Testis (tissue), 3 donors: ENCODE data around the gene HYAL3. TPM values are rescaled to one million over a fixed set of nuclear protein-coding genes. Genes with fewer than 3 reads are reported as not detected.

Experiments used
- DNase-seq: peaks from one replicate; pipeline ENCODE4 v3.0.0-alpha.2; 2019
- H3K27ac ChIP-seq, 2 donors: fragments of 200-600 bp; sonication (generic); one replicate each; pipeline ENCODE4 v1.5.1; 2019
- H3K27me3 ChIP-seq: fragments of 200-600 bp; sonication (generic); one replicate; pipeline ENCODE4 v1.5.1; 2019
- H3K36me3 ChIP-seq: fragments of 200-600 bp; sonication (generic); one replicate; pipeline ENCODE4 v1.5.1; 2017; ENCODE audit warnings: low read depth; ENCODE audit errors: missing control alignments
- H3K4me1 ChIP-seq: fragments of 200-600 bp; sonication (generic); one replicate; pipeline ENCODE4 v1.5.1; 2019
- H3K4me3 ChIP-seq, 2 donors: fragments of 200-600 bp; sonication (generic); one replicate each; pipeline ENCODE4 v1.5.1; 2017 to 2019
- H3K9me3 ChIP-seq: fragments of 200-600 bp; sonication (generic); one replicate; pipeline ENCODE4 v1.5.1; 2017
- POLR2A ChIP-seq: fragments of 450-650 bp; IDR thresholded peaks from one replicate; pipeline ENCODE4 v1.6.1; 2017; ENCODE audit warnings: antibody characterized with exemption, mild to moderate bottlenecking, moderate library complexity
- WGBS, 2 donors: methylation state at CpG; one replicate each; pipeline ENCODE4 v1.1.5; 2018; 5-methylcytosine and 5-hydroxymethylcytosine counted together
- intact Hi-C: fragments of 100-400 bp; cut with DNase I; formaldehyde crosslinking; loops from one replicate; pipeline ENCODE4 v1.15.1; 2023; ENCODE audit warnings: low total_unique reads
- polyA plus RNA-seq: library from polyadenylated mRNA; stranded (reverse); fragments of 350-450 nt; fragmentation: Illumina TruSeq; extraction: RNeasy Lipid Tissue Mini Kit (QIAGEN cat#74804); gene quantifications from one replicate; pipeline ENCODE4 v1.2.3, GENCODE V29; 2014; ENCODE audit warnings: low read depth, low replicate concordance; ENCODE audit not compliant: insufficient read depth
- total RNA-seq, 2 donors: library from RNA; depleted of rRNA; stranded (reverse); fragments of >200 nt; gene quantifications; one replicate each; pipeline ENCODE4 v1.2.3, GENCODE V29; 2016
- TF ChIP-seq, protein P1 (sequence below), 3 experiments: fragments of 450-650 bp in 2 of 3; fragments of 200-600 bp in 1 of 3; sonication (generic) in 1 of 3; IDR thresholded peaks; one replicate each; pipeline ENCODE4 v1.5.1; 2016 to 2019; ENCODE audit warnings: antibody characterized with exemption in 3 of 3, mild to moderate bottlenecking in 2 of 3, moderate library complexity in 1 of 3

The HYAL3 gene
- total and polyA plus RNA-seq, 3 donors from 2014 or later: 13.8 to 27.9 (median 25.2) TPM

DNA sequence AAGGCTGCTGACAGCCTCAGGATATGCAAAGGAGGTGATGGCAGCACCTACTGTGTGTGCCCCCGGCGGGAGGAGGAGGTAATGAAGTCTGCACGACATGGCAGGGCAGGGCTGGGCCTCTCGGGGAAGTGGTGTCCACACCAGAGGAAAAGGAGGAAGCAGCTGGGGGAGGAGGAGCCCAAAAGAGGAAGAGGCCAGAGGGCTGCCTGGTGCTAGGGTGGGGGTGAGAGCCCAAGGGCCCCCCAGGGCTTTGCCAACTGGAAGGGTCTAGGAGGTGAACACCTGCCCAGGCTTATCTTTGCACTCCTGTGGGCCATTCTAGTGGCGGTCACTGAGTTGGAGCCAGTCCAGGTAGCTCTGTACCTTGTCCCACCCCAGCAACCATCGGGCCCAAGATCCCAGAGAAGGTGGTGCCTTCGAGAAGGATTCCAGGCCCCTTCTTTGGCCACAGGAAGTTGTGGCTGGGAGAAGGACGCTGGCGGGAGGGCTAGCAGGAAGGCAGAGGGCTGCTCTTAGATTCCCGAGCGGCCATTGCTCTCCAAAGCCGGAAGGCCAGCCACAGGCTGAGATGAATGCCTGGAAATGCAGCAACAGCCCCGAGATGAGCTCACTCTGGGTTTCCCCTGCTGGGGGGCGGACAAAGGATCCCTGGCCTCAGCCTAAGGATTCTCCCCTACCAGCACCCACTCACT, 56.2 kb downstream of the HYAL3 start:
- Histone ChIP-seq H3K27ac (peak overlapping the region; percentile 58 to 63), H3K27me3 (no peaks in the 10 kb centered on the region), H3K9me3 (no peaks in the 10 kb centered on the region), H3K4me1 (peaks cover 72% of the 10 kb centered on the region), H3K4me3 (no peak overlapping the region), H3K36me3 (no peaks in the 10 kb centered on the region)
- WGBS, 2 donors: 40 to 45% methylated on average over 11 to 14 of the region's 14 CpGs
- peak; percentile 45 for DNase-seq
- intact Hi-C loops: no loop called here
- TF ChIP-seq, protein P1, sequence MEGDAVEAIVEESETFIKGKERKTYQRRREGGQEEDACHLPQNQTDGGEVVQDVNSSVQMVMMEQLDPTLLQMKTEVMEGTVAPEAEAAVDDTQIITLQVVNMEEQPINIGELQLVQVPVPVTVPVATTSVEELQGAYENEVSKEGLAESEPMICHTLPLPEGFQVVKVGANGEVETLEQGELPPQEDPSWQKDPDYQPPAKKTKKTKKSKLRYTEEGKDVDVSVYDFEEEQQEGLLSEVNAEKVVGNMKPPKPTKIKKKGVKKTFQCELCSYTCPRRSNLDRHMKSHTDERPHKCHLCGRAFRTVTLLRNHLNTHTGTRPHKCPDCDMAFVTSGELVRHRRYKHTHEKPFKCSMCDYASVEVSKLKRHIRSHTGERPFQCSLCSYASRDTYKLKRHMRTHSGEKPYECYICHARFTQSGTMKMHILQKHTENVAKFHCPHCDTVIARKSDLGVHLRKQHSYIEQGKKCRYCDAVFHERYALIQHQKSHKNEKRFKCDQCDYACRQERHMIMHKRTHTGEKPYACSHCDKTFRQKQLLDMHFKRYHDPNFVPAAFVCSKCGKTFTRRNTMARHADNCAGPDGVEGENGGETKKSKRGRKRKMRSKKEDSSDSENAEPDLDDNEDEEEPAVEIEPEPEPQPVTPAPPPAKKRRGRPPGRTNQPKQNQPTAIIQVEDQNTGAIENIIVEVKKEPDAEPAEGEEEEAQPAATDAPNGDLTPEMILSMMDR (IDR thresholded peaks at IDR 0.05): no peak
- no peak for TF ChIP-seq POLR2A

Other genes starting within 250 kb of the HYAL3 start
- 100 to 1,000 TPM; 341 to 368 TPM for gene RBM5, start 210.5 kb downstream of the HYAL3 start, total RNA-seq
- gene RBM5, start 210.5 kb downstream of the HYAL3 start, polyA plus RNA-seq: 214 TPM
- 1 to 10 TPM; 6.9 to 8.3 TPM for gene SEMA3F, start 144.1 kb downstream of the HYAL3 start, total RNA-seq
- 7.5 TPM for gene SEMA3F, start 144.1 kb downstream of the HYAL3 start, polyA plus RNA-seq
- gene GNAT1, start 107.8 kb downstream of the HYAL3 start, total RNA-seq: 1 to 10 TPM in 1 of 2 donors, under 1 TPM in 1; 0.93 to 1.2 TPM
- gene GNAT1, start 107.8 kb downstream of the HYAL3 start, polyA plus RNA-seq: 2.3 TPM
- 1 to 10 TPM; 4.3 to 5.4 TPM for gene SLC38A3, start 94.1 kb downstream of the HYAL3 start, total RNA-seq
- 3.4 TPM for gene SLC38A3, start 94.1 kb downstream of the HYAL3 start, polyA plus RNA-seq
- 100 to 1,000 TPM; 239 to 343 TPM for gene GNAI2, start 63.2 kb downstream of the HYAL3 start, total RNA-seq
- 238 TPM for gene GNAI2, start 63.2 kb downstream of the HYAL3 start, polyA plus RNA-seq
- 10 to 100 TPM; 12.9 to 26.7 TPM for gene SEMA3B, start 30.3 kb downstream of the HYAL3 start, total RNA-seq
- gene SEMA3B, start 30.3 kb downstream of the HYAL3 start, polyA plus RNA-seq: 30.2 TPM
- 1 to 10 TPM; 1.5 to 3.2 TPM for gene LSMEM2, start 20.3 kb downstream of the HYAL3 start, total RNA-seq
- 2.6 TPM for gene LSMEM2, start 20.3 kb downstream of the HYAL3 start, polyA plus RNA-seq
- gene IFRD2, start 7.0 kb downstream of the HYAL3 start, total RNA-seq: 10 to 100 TPM; 55.3 to 60.9 TPM
- 42.3 TPM for gene IFRD2, start 7.0 kb downstream of the HYAL3 start, polyA plus RNA-seq
- 10 to 100 TPM; 37.9 to 79.4 TPM for gene NAA80, start within 50 bp of the HYAL3 start, total RNA-seq
- gene NAA80, start within 50 bp of the HYAL3 start, polyA plus RNA-seq: 72.4 TPM
- 1 to 10 TPM; 2.7 to 3.2 TPM for gene HYAL1, start 4.2 kb upstream of the HYAL3 start, total RNA-seq
- 3.7 TPM for gene HYAL1, start 4.2 kb upstream of the HYAL3 start, polyA plus RNA-seq
- 100 to 1,000 TPM in 1 of 2 donors, 10 to 100 TPM in 1; 90.9 to 111 TPM for gene HYAL2, start 23.3 kb upstream of the HYAL3 start, total RNA-seq
- gene HYAL2, start 23.3 kb upstream of the HYAL3 start, polyA plus RNA-seq: 58.6 TPM
- 10 to 100 TPM; 32.7 to 44.5 TPM for gene TUSC2, start 28.8 kb upstream of the HYAL3 start, total RNA-seq
- gene TUSC2, start 28.8 kb upstream of the HYAL3 start, polyA plus RNA-seq: 43.4 TPM
- gene RASSF1, start 41.4 kb upstream of the HYAL3 start, total RNA-seq: 10 to 100 TPM; 50.0 to 52.2 TPM
- gene RASSF1, start 41.4 kb upstream of the HYAL3 start, polyA plus RNA-seq: 60.1 TPM
- 100 to 1,000 TPM; 241 to 335 TPM for gene ZMYND10, start 46.3 kb upstream of the HYAL3 start, total RNA-seq
- gene ZMYND10, start 46.3 kb upstream of the HYAL3 start, polyA plus RNA-seq: 763 TPM
- gene NPRL2, start 51.4 kb upstream of the HYAL3 start, total RNA-seq: 10 to 100 TPM; 26.9 to 29.2 TPM
- 28.0 TPM for gene NPRL2, start 51.4 kb upstream of the HYAL3 start, polyA plus RNA-seq
- 10 to 100 TPM; 18.9 to 21.1 TPM for gene CYB561D2, start 51.5 kb upstream of the HYAL3 start, total RNA-seq
- 16.0 TPM for gene CYB561D2, start 51.5 kb upstream of the HYAL3 start, polyA plus RNA-seq
- 10 to 100 TPM; 63.2 to 72.4 TPM for gene TMEM115, start 60.1 kb upstream of the HYAL3 start, total RNA-seq
- gene TMEM115, start 60.1 kb upstream of the HYAL3 start, polyA plus RNA-seq: 37.6 TPM
- gene CACNA2D2, start 204.2 kb upstream of the HYAL3 start, total RNA-seq: 10 to 100 TPM; 16.1 to 19.3 TPM
- gene CACNA2D2, start 204.2 kb upstream of the HYAL3 start, polyA plus RNA-seq: 15.9 TPM